H9 (cell line): ENCODE measurements around the gene TMEM204. TPM values are rescaled to one million over a fixed set of nuclear protein-coding genes. Genes with fewer than 3 reads are reported as not detected.

Source experiments
- DNase-seq: peaks from one replicate; pipeline ENCODE4 v3.0.0-alpha.2; 2017
- H2AFZ ChIP-seq: one replicate; pipeline ENCODE4 v1.6.1; 2013; ENCODE audit warnings: mild to moderate bottlenecking, low read length, control low read depth, moderate library complexity
- H2AK5ac ChIP-seq: 2 replicates; pipeline ENCODE4 v1.6.1; 2013; ENCODE audit warnings: low read length, control low read depth, mixed read lengths; ENCODE audit not compliant: insufficient read length
- H2BK120ac ChIP-seq: one replicate; pipeline ENCODE4 v1.6.1; 2013; ENCODE audit warnings: low read depth, mild to moderate bottlenecking, low read length, control low read depth, inconsistent platforms; ENCODE audit not compliant: poor library complexity, severe bottlenecking
- H2BK12ac ChIP-seq: 2 replicates; pipeline ENCODE4 v1.6.1; 2013; ENCODE audit warnings: low read length, control low read depth, mixed read lengths, low read depth; ENCODE audit not compliant: insufficient read length
- H2BK15ac ChIP-seq: 2 replicates; pipeline ENCODE4 v1.6.1; 2013; ENCODE audit warnings: low read depth, low read length, control low read depth
- H2BK20ac ChIP-seq: one replicate; pipeline ENCODE4 v1.6.1; 2013; ENCODE audit warnings: low read depth, mild to moderate bottlenecking, low read length, control low read depth, inconsistent platforms; ENCODE audit not compliant: poor library complexity, severe bottlenecking
- H2BK5ac ChIP-seq: 2 replicates; pipeline ENCODE4 v1.6.1; 2013; ENCODE audit warnings: low read length, control low read depth, mixed read lengths; ENCODE audit not compliant: insufficient read length
- H3K14ac ChIP-seq: 2 replicates; pipeline ENCODE4 v1.6.1; 2013; ENCODE audit warnings: low read length, control low read depth; ENCODE audit not compliant: insufficient read depth
- H3K18ac ChIP-seq: 2 replicates; pipeline ENCODE4 v1.6.1; 2013; ENCODE audit warnings: low read depth, mild to moderate bottlenecking, mixed read lengths, low read length, control low read depth; ENCODE audit not compliant: insufficient read length
- H3K23ac ChIP-seq: 2 replicates; pipeline ENCODE4 v1.6.1; 2013; ENCODE audit warnings: low read length, control low read depth, mixed read lengths, low read depth; ENCODE audit not compliant: insufficient read length
- H3K23me2 ChIP-seq: 2 replicates; pipeline ENCODE4 v1.6.1; 2013; ENCODE audit warnings: low read depth, mild to moderate bottlenecking, mixed read lengths, low read length, control low read depth; ENCODE audit not compliant: insufficient read length, poor library complexity, severe bottlenecking
- H3K27ac ChIP-seq: 2 replicates; pipeline ENCODE4 v1.5.1; 2013; ENCODE audit warnings: low read length, control low read depth, mixed read lengths, low read depth; ENCODE audit not compliant: insufficient read length
- H3K27me3 ChIP-seq: 2 replicates; pipeline ENCODE4 v1.6.1; 2013; ENCODE audit warnings: low read length, control low read depth, inconsistent platforms; ENCODE audit not compliant: insufficient read depth
- H3K4ac ChIP-seq: 2 replicates; pipeline ENCODE4 v1.6.1; 2013; ENCODE audit warnings: low read depth, mild to moderate bottlenecking, control low read depth, inconsistent platforms, low read length, moderate library complexity
- H3K4me1 ChIP-seq: 2 replicates; pipeline ENCODE4 v1.6.1; 2013; ENCODE audit warnings: low read length, control low read depth, inconsistent platforms; ENCODE audit not compliant: insufficient read depth
- H3K4me2 ChIP-seq: 2 replicates; pipeline ENCODE4 v1.6.1; 2013; ENCODE audit warnings: low read length, control low read depth, mixed read lengths; ENCODE audit not compliant: insufficient read length, insufficient read depth
- H3K56ac ChIP-seq: 2 replicates; pipeline ENCODE4 v1.6.1; 2013; ENCODE audit warnings: low read depth, mild to moderate bottlenecking, mixed read lengths, low read length, control low read depth; ENCODE audit not compliant: insufficient read length
- H3K79me1 ChIP-seq: 2 replicates; pipeline ENCODE4 v1.6.1; 2013; ENCODE audit warnings: low read depth, mild to moderate bottlenecking, moderate library complexity, low read length, control low read depth, inconsistent platforms; ENCODE audit not compliant: insufficient read depth, poor library complexity, severe bottlenecking
- H3K79me2 ChIP-seq: 2 replicates; pipeline ENCODE4 v1.6.1; 2013; ENCODE audit warnings: low read length, control low read depth, inconsistent platforms; ENCODE audit not compliant: insufficient read depth
- H3K9ac ChIP-seq: 2 replicates; pipeline ENCODE4 v1.6.1; 2013; ENCODE audit warnings: low read length, control low read depth, mixed read lengths; ENCODE audit not compliant: insufficient read length; ENCODE audit errors: extremely low read depth
- H3K9me3 ChIP-seq: one replicate; pipeline ENCODE4 v1.6.1; 2013; ENCODE audit warnings: low read depth, low read length, inconsistent platforms; ENCODE audit not compliant: control insufficient read depth
- H3T11ph ChIP-seq: one replicate; pipeline ENCODE4 v1.6.1; 2013; ENCODE audit warnings: mild to moderate bottlenecking, low read length, control low read depth, inconsistent platforms
- H4K20me1 ChIP-seq: one replicate; pipeline ENCODE4 v1.6.1; 2013; ENCODE audit not compliant: control insufficient read depth, insufficient read length, insufficient read depth
- H4K5ac ChIP-seq: 2 replicates; pipeline ENCODE4 v1.6.1; 2013; ENCODE audit warnings: low read depth, mild to moderate bottlenecking, mixed read lengths, low read length, control low read depth; ENCODE audit not compliant: insufficient read length
- H4K8ac ChIP-seq: replicated peaks from 2 replicates; pipeline ENCODE4 v1.6.1; 2013; ENCODE audit warnings: low read length, control low read depth, mixed read lengths, low read depth; ENCODE audit not compliant: insufficient read length
- H4K91ac ChIP-seq: 2 replicates; pipeline ENCODE4 v1.6.1; 2013; ENCODE audit warnings: low read depth, mild to moderate bottlenecking, moderate library complexity, mixed read lengths, low read length, control low read depth; ENCODE audit not compliant: insufficient read length
- H3K27ac Mint-ChIP-seq, 3 experiments: 2 replicates in 2 of 3; 3 replicates in 1 of 3; pipeline ENCODE4 v1.8.0; 2020 to 2021; ENCODE audit warnings: mixed read lengths in 3 of 3, mild to moderate bottlenecking in 1 of 3, moderate library complexity in 1 of 3
- H3K27me3 Mint-ChIP-seq: 2 replicates; pipeline ENCODE4 v1.8.0; 2021; ENCODE audit warnings: low read depth, mild to moderate bottlenecking, moderate library complexity, mixed read lengths
- H3K36me3 Mint-ChIP-seq, 3 experiments: 2 replicates in 2 of 3; 3 replicates in 1 of 3; pipeline ENCODE4 v1.8.0; 2020 to 2021; ENCODE audit warnings: low read depth in 3 of 3, mixed read lengths in 3 of 3; ENCODE audit not compliant: insufficient read depth in 1 of 3
- H3K4me1 Mint-ChIP-seq, 2 experiments: 2 replicates each; pipeline ENCODE4 v1.8.0; 2020; ENCODE audit warnings: mixed read lengths in 2 of 2
- H3K4me3 Mint-ChIP-seq, 2 experiments: 2 replicates in 1 of 2; 3 replicates in 1 of 2; pipeline ENCODE4 v1.8.0; 2020 to 2021; ENCODE audit warnings: mild to moderate bottlenecking in 2 of 2, mixed read lengths in 2 of 2, moderate library complexity in 1 of 2
- H3K9me3 Mint-ChIP-seq, 2 experiments: 2 replicates in 1 of 2; 3 replicates in 1 of 2; pipeline ENCODE4 v1.8.0; 2020; ENCODE audit warnings: mild to moderate bottlenecking in 2 of 2, mixed read lengths in 2 of 2, moderate library complexity in 1 of 2
- WGBS: extraction: QIAGEN DNeasy Blood & Tissue Kit; methylation state at CpG from one replicate; pipeline ENCODE4 v1.1.7; 2013; ENCODE audit warnings: missing lambda C conversion rate, low lambda C conversion rate, mixed read lengths; ENCODE audit not compliant: insufficient read length; ENCODE audit errors: extremely low coverage; 5-methylcytosine and 5-hydroxymethylcytosine counted together
- total RNA-seq: library from RNA; stranded (reverse); gene quantifications from 2 replicates; pipeline ENCODE4 v1.2.1, GENCODE V29; 2021
- TF ChIP-seq, protein P1 (sequence below): fragments of 200-600 bp; sonication (generic); conservative IDR thresholded peaks from 3 replicates; pipeline ENCODE4 v1.8.0; 2021; ENCODE audit warnings: antibody characterized with exemption, mild to moderate bottlenecking

Gene TMEM204
- total RNA-seq, 1 experiment from 2014 or later, result not detected

DNA sequence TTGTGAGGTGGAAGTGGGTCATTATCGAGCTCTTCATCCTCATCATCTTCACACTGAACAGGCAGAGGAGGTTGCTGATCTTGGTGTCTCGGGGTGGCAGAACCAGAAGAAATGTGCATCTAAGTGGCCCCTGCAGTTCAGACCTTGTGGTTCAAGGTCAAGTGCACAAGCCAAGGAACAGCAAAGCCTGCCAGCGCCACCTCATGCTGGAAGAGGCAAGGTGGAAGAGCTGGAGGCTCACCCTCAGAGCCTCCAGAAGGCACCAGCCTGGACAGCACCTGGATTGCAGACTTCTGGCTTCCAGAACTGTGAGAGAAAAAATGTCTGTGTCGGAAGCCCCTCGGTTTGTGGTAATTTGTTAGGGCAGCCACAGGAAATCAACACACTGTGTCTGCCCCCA, 45.7 kb downstream of the TMEM204 start:
- H3K9me3 Mint-ChIP-seq, result peaks cover 4 to 5% of the 10 kb centered on the region in 2 experiments; a peak in 2 of 5 replicates
- Histone ChIP-seq H3K23ac (no peak overlapping the region), H3K4me1 (no peaks in the 10 kb centered on the region), H2BK120ac (no peak overlapping the region), H3K27ac (no peak overlapping the region), H4K20me1 (no peaks in the 10 kb centered on the region), H3K4ac (no peak overlapping the region), H2BK20ac (no peak overlapping the region), H3T11ph (no peak overlapping the region), H3K79me1 (no peaks in the 10 kb centered on the region), H2BK5ac (no peak overlapping the region), H2AK5ac (no peak overlapping the region), H3K14ac (no peak overlapping the region), H3K79me2 (no peaks in the 10 kb centered on the region), H3K23me2 (no peaks in the 10 kb centered on the region), H2AFZ (no peak overlapping the region), H3K27me3 (no peaks in the 10 kb centered on the region), H2BK15ac (no peak overlapping the region), H3K4me2 (no peak overlapping the region), H4K91ac (no peak overlapping the region), H3K9me3 (no peaks in the 10 kb centered on the region), H3K9ac (no peak overlapping the region), H2BK12ac (no peak overlapping the region), H3K56ac (no peak overlapping the region), H3K18ac (no peak overlapping the region), H4K5ac (no peak overlapping the region), H4K8ac (no peak overlapping the region)
- H3K27me3 Mint-ChIP-seq, result no peaks in the 10 kb centered on the region; the same call in 1 of the 2 replicates
- DNase-seq, result no peak
- WGBS, result no CpG with 5 or more reads among the region's 5 CpGs
- H3K4me3 Mint-ChIP-seq, result no peak overlapping the region
- no peaks in the 10 kb centered on the region for H3K4me1 Mint-ChIP-seq
- H3K27ac Mint-ChIP-seq, result no peak overlapping the region
- TF ChIP-seq, protein P1, sequence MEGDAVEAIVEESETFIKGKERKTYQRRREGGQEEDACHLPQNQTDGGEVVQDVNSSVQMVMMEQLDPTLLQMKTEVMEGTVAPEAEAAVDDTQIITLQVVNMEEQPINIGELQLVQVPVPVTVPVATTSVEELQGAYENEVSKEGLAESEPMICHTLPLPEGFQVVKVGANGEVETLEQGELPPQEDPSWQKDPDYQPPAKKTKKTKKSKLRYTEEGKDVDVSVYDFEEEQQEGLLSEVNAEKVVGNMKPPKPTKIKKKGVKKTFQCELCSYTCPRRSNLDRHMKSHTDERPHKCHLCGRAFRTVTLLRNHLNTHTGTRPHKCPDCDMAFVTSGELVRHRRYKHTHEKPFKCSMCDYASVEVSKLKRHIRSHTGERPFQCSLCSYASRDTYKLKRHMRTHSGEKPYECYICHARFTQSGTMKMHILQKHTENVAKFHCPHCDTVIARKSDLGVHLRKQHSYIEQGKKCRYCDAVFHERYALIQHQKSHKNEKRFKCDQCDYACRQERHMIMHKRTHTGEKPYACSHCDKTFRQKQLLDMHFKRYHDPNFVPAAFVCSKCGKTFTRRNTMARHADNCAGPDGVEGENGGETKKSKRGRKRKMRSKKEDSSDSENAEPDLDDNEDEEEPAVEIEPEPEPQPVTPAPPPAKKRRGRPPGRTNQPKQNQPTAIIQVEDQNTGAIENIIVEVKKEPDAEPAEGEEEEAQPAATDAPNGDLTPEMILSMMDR, result no peak
- H3K36me3 Mint-ChIP-seq, result peaks cover 27 to 58% (median 52%) of the 10 kb centered on the region in 3 experiments
